HepG2 (cell line): ENCODE data around the gene TUBG2. TPM values are rescaled to one million over a fixed set of nuclear protein-coding genes. Genes with fewer than 3 reads are reported as not detected.

Source experiments
- AKAP8 ChIP-seq: sonication (generic); formaldehyde crosslinking; IDR thresholded peaks from 2 replicates; pipeline ENCODE4 v1.5.1; 2020; ENCODE audit warnings: mild to moderate bottlenecking, missing genetic modification reagents
- ATF6 ChIP-seq: sonication (generic); formaldehyde crosslinking; conservative IDR thresholded peaks from 2 replicates; pipeline ENCODE4 v1.4.0; 2020; ENCODE audit warnings: missing genetic modification reagents
- FOXM1 ChIP-seq: sonication (generic); formaldehyde crosslinking; IDR thresholded peaks from 2 replicates; pipeline ENCODE4 v1.5.0; 2020; ENCODE audit warnings: missing genetic modification reagents
- IRF1 ChIP-seq: sonication (generic); formaldehyde crosslinking; IDR thresholded peaks from 2 replicates; pipeline ENCODE4 v1.4.0; 2020; ENCODE audit warnings: low read depth, mild to moderate bottlenecking, missing genetic modification reagents
- MBNL3 ChIP-seq: fragments of 250-450 bp; sonication (Bioruptor Pico); conservative IDR thresholded peaks from 2 replicates; pipeline ENCODE4 v1.8.0; 2022; ENCODE audit warnings: mild to moderate bottlenecking, inconsistent platforms
- MEF2D ChIP-seq: sonication (generic); formaldehyde crosslinking; IDR thresholded peaks from 2 replicates; pipeline ENCODE4 v1.5.1; 2020; ENCODE audit warnings: mild to moderate bottlenecking, missing genetic modification reagents
- PAF1 ChIP-seq: IDR thresholded peaks from 2 replicates; pipeline ENCODE4 v1.6.1; 2016; ENCODE audit warnings: missing genetic modification reagents, missing compliant biosample characterization
- RFX3 ChIP-seq: IDR thresholded peaks from 2 replicates; pipeline ENCODE4 v1.6.1; 2016; ENCODE audit warnings: missing biosample characterization, missing genetic modification reagents
- RXRB ChIP-seq: IDR thresholded peaks from 2 replicates; pipeline ENCODE4 v1.6.1; 2016; ENCODE audit warnings: borderline replicate concordance, missing genetic modification reagents, missing compliant biosample characterization
- SMARCE1 ChIP-seq: fragments of 450-650 bp; IDR thresholded peaks from 2 replicates; pipeline ENCODE4 v1.6.1; 2017; ENCODE audit warnings: borderline replicate concordance
- SOX5 ChIP-seq: IDR thresholded peaks from 2 replicates; pipeline ENCODE4 v1.6.1; 2016; ENCODE audit warnings: borderline replicate concordance
- SP5 ChIP-seq: IDR thresholded peaks from 2 replicates; pipeline ENCODE4 v1.6.1; 2016; ENCODE audit warnings: low read depth, borderline replicate concordance
- TCF7L2 ChIP-seq: IDR thresholded peaks from 2 replicates; pipeline ENCODE4 v1.6.1; 2011; ENCODE audit warnings: mild to moderate bottlenecking, low read depth, low read length, moderate library complexity
- TFDP1 ChIP-seq: IDR thresholded peaks from 2 replicates; pipeline ENCODE4 v1.6.1; 2016; ENCODE audit warnings: missing compliant biosample characterization, missing genetic modification reagents, borderline replicate concordance
- TRIM22 ChIP-seq: fragments of 450-650 bp; IDR thresholded peaks from 2 replicates; pipeline ENCODE4 v1.6.1; 2017
- U2AF2 ChIP-seq: fragments of 200-400 bp; formaldehyde crosslinking; IDR thresholded peaks from 2 replicates; pipeline ENCODE4 v1.6.1; 2017; ENCODE audit warnings: low read depth, mild to moderate bottlenecking, low read length
- ZFP41 ChIP-seq: sonication (generic); formaldehyde crosslinking; IDR thresholded peaks from 2 replicates; pipeline ENCODE4 v1.4.0; 2020; ENCODE audit warnings: mild to moderate bottlenecking, missing genetic modification reagents, borderline replicate concordance
- ZNF280D ChIP-seq: sonication (generic); formaldehyde crosslinking; IDR thresholded peaks from 2 replicates; pipeline ENCODE4 v1.5.1; 2020; ENCODE audit warnings: mild to moderate bottlenecking, missing genetic modification reagents
- ZNF382 ChIP-seq: sonication (generic); formaldehyde crosslinking; IDR thresholded peaks from 2 replicates; pipeline ENCODE4 v1.5.0; 2020; ENCODE audit warnings: missing genetic modification reagents, mild to moderate bottlenecking, borderline replicate concordance
- ZNF432 ChIP-seq: sonication (generic); formaldehyde crosslinking; IDR thresholded peaks from 2 replicates; pipeline ENCODE4 v1.5.0; 2020; ENCODE audit warnings: missing genetic modification reagents, mild to moderate bottlenecking, borderline replicate concordance
- ZNF468 ChIP-seq: sonication (generic); formaldehyde crosslinking; IDR thresholded peaks from 2 replicates; pipeline ENCODE4 v1.8.0; 2022; ENCODE audit warnings: mild to moderate bottlenecking, moderate library complexity, missing genetic modification reagents
- ZNF564 ChIP-seq: sonication (generic); formaldehyde crosslinking; IDR thresholded peaks from 2 replicates; pipeline ENCODE4 v1.8.1; 2023; ENCODE audit warnings: mild to moderate bottlenecking, missing genetic modification reagents
- polyA plus RNA-seq, 8 experiments: library from polyadenylated mRNA; depleted of rRNA in 3 of 8; stranded (reverse) in 7 of 8; unstranded in 1 of 8; fragments of >200 nt; fragmentation: Illumina TruSeq in 4 of 8; extraction: Trizol in 4 of 8; gene quantifications; 2 replicates each; pipeline versions ENCODE4 v1.2.1 to v1.2.3, GENCODE V29; 2011 to 2016; ENCODE audit warnings: low read depth in 4 of 8, missing spikeins in 1 of 8, mixed read lengths in 1 of 8; ENCODE audit not compliant: insufficient read depth in 1 of 8
- total RNA-seq, 5 experiments: library from RNA; depleted of rRNA; stranded (reverse); fragments of >200 nt; fragmentation: Illumina TruSeq; extraction: Trizol; gene quantifications; 2 replicates each; pipeline ENCODE4 v1.2.3, GENCODE V29; 2016; ENCODE audit warnings: low read depth in 1 of 5

The TUBG2 gene
- total and polyA plus RNA-seq, 2 of the 13 experiments (the other 11 are each of a cell fraction or from before 2014, with no cell fraction given) = 16.0 to 42.3 TPM

GRCh38 chr17:42677921-42678781 lies 19.1 kb downstream of the TUBG2 start (continued):
- TF ChIP-seq ATF6 (peak; percentile 43; the same call in 1 of the 2 replicates), SMARCE1 (no peak), AKAP8 (CRISPR knock-in tag) (0 out of 2 replicates have a peak, but pooled peaks have one; percentile 4), ZNF468 (CRISPR knock-in tag) (peak; percentile 57; the same call in 1 of the 2 replicates), MBNL3 (CRISPR knock-in tag) (no peak), RXRB (CRISPR knock-in tag) (peak; percentile 55), ZNF280D (CRISPR knock-in tag) (no peak), SP5 (CRISPR knock-in tag) (peak; percentile 78; the same call in 1 of the 2 replicates), RFX3 (CRISPR knock-in tag) (no peak; the same call in 1 of the 2 replicates), SOX5 (CRISPR knock-in tag) (peak; percentile 95), ZFP41 (CRISPR knock-in tag) (no peak), PAF1 (no peak), U2AF2 (no peak), IRF1 (no peak), FOXM1 (no peak), ZNF432 (CRISPR knock-in tag) (no peak), ZNF564 (CRISPR knock-in tag) (peak; percentile 74; the same call in 1 of the 2 replicates), TRIM22 (no peak), ZNF382 (CRISPR knock-in tag) (no peak), TCF7L2 (no peak), TFDP1 (CRISPR knock-in tag) (peak; percentile 70), MEF2D (CRISPR knock-in tag) (peak; percentile 33; the same call in 1 of the 2 replicates)
